ENCODE measurements around the gene PNMA6F. TPM values are rescaled to one million over a fixed set of nuclear protein-coding genes. Genes with fewer than 3 reads are reported as not detected.
A peak's percentile ranks its signal among the peaks of the same experiment; 100 is the strongest.

PNMA6F gene
- polyA plus RNA-seq (2013, experiment 1 of 2): 0.01 TPM
- 0.01 TPM for polyA plus RNA-seq (2013, experiment 2 of 2)

GRCh38 chrX:153321381-153322124 lies at the start of gene PNMA6F:
Gene PNMA6F (minus strand): TSS chrX:153321767. CDS start chrX:153320674, 1,093 bp downstream.
- no peak within 1 kb of the TSS for H2BK120ac ChIP-seq (ENCODE audit: low read depth, low read length)
- H3K18ac ChIP-seq (ENCODE audit: low read length): no peak within 1 kb of the TSS
- no peak within 1 kb of the TSS for H2AK5ac ChIP-seq (ENCODE audit: low read length)
- no peaks in the 10 kb centered on the region for H3K4me1 ChIP-seq (ENCODE audit: control insufficient read depth, low read depth, low read length)
- no peak within 1 kb of the TSS for H3K4ac ChIP-seq (ENCODE audit: low read depth, low read length)
- H2BK15ac ChIP-seq (replicated peaks; ENCODE audit: low read depth): no peak within 1 kb of the TSS
- H2BK5ac ChIP-seq (ENCODE audit: low read length): no peak within 1 kb of the TSS
- peak; percentile 23 for DNase-seq
- H3K27ac ChIP-seq (ENCODE audit: low read depth, low read length): no peak within 1 kb of the TSS
- H3K27me3 ChIP-seq (ENCODE audit: insufficient read depth, low read length, poor library complexity): no peaks in the 10 kb centered on the region
- H3K4me2 ChIP-seq (ENCODE audit: low read length): no peak within 1 kb of the TSS
- H3K23ac ChIP-seq (ENCODE audit: low read length): no peak within 1 kb of the TSS
- H3K4me3 ChIP-seq (ENCODE audit: low read length): no peak within 1 kb of the TSS
- H3K56ac ChIP-seq (ENCODE audit: low read length): no peak within 1 kb of the TSS
- H3K79me1 ChIP-seq (ENCODE audit: low read length): no peaks in the 10 kb centered on the region
- H3K79me2 ChIP-seq (ENCODE audit: control insufficient read depth, insufficient read depth, low read length): no peaks in the 10 kb centered on the region
- no peaks in the 10 kb centered on the region for H3K36me3 ChIP-seq (ENCODE audit: control insufficient read depth, insufficient read depth, low read length)
- H4K5ac ChIP-seq (ENCODE audit: low read length): no peak within 1 kb of the TSS
- H4K8ac ChIP-seq (ENCODE audit: low read depth, low read length): no peak within 1 kb of the TSS
- WGBS (ENCODE audit: extremely low coverage, insufficient coverage, low lambda C conversion rate): no CpG with 5 or more reads among the region's 36 CpGs
- H3K9ac ChIP-seq (ENCODE audit: low read length): no peak within 1 kb of the TSS

- no peaks in the 10 kb centered on the region for H3K79me2 ChIP-seq (ENCODE audit: control insufficient read depth, insufficient read depth, low read length)
- no CpG with 5 or more reads among the region's 3 CpGs for WGBS (ENCODE audit: extremely low coverage, insufficient coverage, low lambda C conversion rate)
These were observed 49.7 kb upstream of the PNMA6F start for GRCh38 chrX:153371256-153371655.

GRCh38 chrX:153370293-153371055 lies 48.9 kb upstream of the PNMA6F start:
- H2BK15ac ChIP-seq (replicated peaks; ENCODE audit: low read depth): no peak overlapping the region
- H3K4ac ChIP-seq (ENCODE audit: low read depth, low read length): no peak overlapping the region
- WGBS (ENCODE audit: extremely low coverage, insufficient coverage, low lambda C conversion rate): no CpG with 5 or more reads among the region's 8 CpGs
- H3K4me3 ChIP-seq (ENCODE audit: low read length): no peak overlapping the region
- no peak overlapping the region for H4K8ac ChIP-seq (ENCODE audit: low read depth, low read length)
- no peak for DNase-seq
- no peak overlapping the region for H2BK120ac ChIP-seq (ENCODE audit: low read depth, low read length)
- H3K36me3 ChIP-seq (ENCODE audit: control insufficient read depth, insufficient read depth, low read length): no peaks in the 10 kb centered on the region
- H3K9ac ChIP-seq (ENCODE audit: low read length): no peak overlapping the region
- H2AK5ac ChIP-seq (ENCODE audit: low read length): no peak overlapping the region
- H4K5ac ChIP-seq (ENCODE audit: low read length): no peak overlapping the region
- H3K79me2 ChIP-seq (ENCODE audit: control insufficient read depth, insufficient read depth, low read length): no peaks in the 10 kb centered on the region
- H3K27me3 ChIP-seq (ENCODE audit: insufficient read depth, low read length, poor library complexity): no peaks in the 10 kb centered on the region
- H3K23ac ChIP-seq (ENCODE audit: low read length): no peak overlapping the region
- no peak overlapping the region for H2BK5ac ChIP-seq (ENCODE audit: low read length)
- no peak overlapping the region for H3K18ac ChIP-seq (ENCODE audit: low read length)
- H3K56ac ChIP-seq (ENCODE audit: low read length): no peak overlapping the region
- H3K79me1 ChIP-seq (ENCODE audit: low read length): no peaks in the 10 kb centered on the region
- no peak overlapping the region for H3K27ac ChIP-seq (ENCODE audit: low read depth, low read length)
- no peak overlapping the region for H3K4me2 ChIP-seq (ENCODE audit: low read length)
- H3K4me1 ChIP-seq (ENCODE audit: control insufficient read depth, low read depth, low read length): no peaks in the 10 kb centered on the region

More at GRCh38 chrX:153371256-153371655, 49.7 kb upstream of the PNMA6F start:
- Histone ChIP-seq H3K36me3 (ENCODE audit: control insufficient read depth, insufficient read depth, low read length) (no peaks in the 10 kb centered on the region), H3K4me1 (ENCODE audit: control insufficient read depth, low read depth, low read length) (no peaks in the 10 kb centered on the region), H2BK5ac (ENCODE audit: low read length) (no peak overlapping the region), H3K9ac (ENCODE audit: low read length) (no peak overlapping the region), H3K4me3 (ENCODE audit: low read length) (no peak overlapping the region), H3K18ac (ENCODE audit: low read length) (no peak overlapping the region), H3K23ac (ENCODE audit: low read length) (no peak overlapping the region), H3K27ac (ENCODE audit: low read depth, low read length) (no peak overlapping the region), H3K56ac (ENCODE audit: low read length) (no peak overlapping the region), H4K8ac (ENCODE audit: low read depth, low read length) (no peak overlapping the region), H3K4ac (ENCODE audit: low read depth, low read length) (no peak overlapping the region), H2BK120ac (ENCODE audit: low read depth, low read length) (no peak overlapping the region), H2AK5ac (ENCODE audit: low read length) (no peak overlapping the region), H3K4me2 (ENCODE audit: low read length) (no peak overlapping the region), H3K27me3 (ENCODE audit: insufficient read depth, low read length, poor library complexity) (no peaks in the 10 kb centered on the region), H3K79me1 (ENCODE audit: low read length) (no peaks in the 10 kb centered on the region), H4K5ac (ENCODE audit: low read length) (no peak overlapping the region), H2BK15ac (replicated peaks; ENCODE audit: low read depth) (no peak overlapping the region)
- no peak for DNase-seq

GRCh38 chrX:153366878-153367538 lies 45.4 kb upstream of the PNMA6F start:
- H3K27me3 ChIP-seq (ENCODE audit: insufficient read depth, low read length, poor library complexity): no peaks in the 10 kb centered on the region
- no peak overlapping the region for H3K4ac ChIP-seq (ENCODE audit: low read depth, low read length)
- no peaks in the 10 kb centered on the region for H3K79me2 ChIP-seq (ENCODE audit: control insufficient read depth, insufficient read depth, low read length)
- no peak overlapping the region for H2AK5ac ChIP-seq (ENCODE audit: low read length)
- no peak for DNase-seq
- H3K36me3 ChIP-seq (ENCODE audit: control insufficient read depth, insufficient read depth, low read length): no peaks in the 10 kb centered on the region
- H3K18ac ChIP-seq (ENCODE audit: low read length): no peak overlapping the region
- H2BK5ac ChIP-seq (ENCODE audit: low read length): no peak overlapping the region
- no peak overlapping the region for H3K4me3 ChIP-seq (ENCODE audit: low read length)
- H3K27ac ChIP-seq (ENCODE audit: low read depth, low read length): no peak overlapping the region
- H3K4me1 ChIP-seq (ENCODE audit: control insufficient read depth, low read depth, low read length): no peaks in the 10 kb centered on the region
- H4K5ac ChIP-seq (ENCODE audit: low read length): no peak overlapping the region
- no peak overlapping the region for H3K23ac ChIP-seq (ENCODE audit: low read length)
- H3K79me1 ChIP-seq (ENCODE audit: low read length): no peaks in the 10 kb centered on the region
- H3K4me2 ChIP-seq (ENCODE audit: low read length): no peak overlapping the region
- WGBS (ENCODE audit: extremely low coverage, insufficient coverage, low lambda C conversion rate): no CpG with 5 or more reads among the region's 5 CpGs
- H2BK15ac ChIP-seq (replicated peaks; ENCODE audit: low read depth): no peak overlapping the region
- no peak overlapping the region for H2BK120ac ChIP-seq (ENCODE audit: low read depth, low read length)
- no peak overlapping the region for H3K56ac ChIP-seq (ENCODE audit: low read length)
- no peak overlapping the region for H4K8ac ChIP-seq (ENCODE audit: low read depth, low read length)
- no peak overlapping the region for H3K9ac ChIP-seq (ENCODE audit: low read length)

- Histone ChIP-seq H3K79me1 (ENCODE audit: low read length) (no peaks in the 10 kb centered on the region), H3K79me2 (ENCODE audit: control insufficient read depth, insufficient read depth, low read length) (no peaks in the 10 kb centered on the region), H3K56ac (ENCODE audit: low read length) (no peak overlapping the region), H3K4me2 (ENCODE audit: low read length) (no peak overlapping the region), H4K5ac (ENCODE audit: low read length) (no peak overlapping the region), H3K23ac (ENCODE audit: low read length) (no peak overlapping the region), H2BK120ac (ENCODE audit: low read depth, low read length) (no peak overlapping the region), H3K4ac (ENCODE audit: low read depth, low read length) (no peak overlapping the region), H3K4me1 (ENCODE audit: control insufficient read depth, low read depth, low read length) (no peaks in the 10 kb centered on the region), H3K27me3 (ENCODE audit: insufficient read depth, low read length, poor library complexity) (no peaks in the 10 kb centered on the region), H3K4me3 (ENCODE audit: low read length) (no peak overlapping the region), H2AK5ac (ENCODE audit: low read length) (no peak overlapping the region), H4K8ac (ENCODE audit: low read depth, low read length) (no peak overlapping the region), H3K18ac (ENCODE audit: low read length) (no peak overlapping the region), H3K9ac (ENCODE audit: low read length) (no peak overlapping the region), H2BK15ac (replicated peaks; ENCODE audit: low read depth) (no peak overlapping the region), H3K36me3 (ENCODE audit: control insufficient read depth, insufficient read depth, low read length) (no peaks in the 10 kb centered on the region), H2BK5ac (ENCODE audit: low read length) (no peak overlapping the region), H3K27ac (ENCODE audit: low read depth, low read length) (no peak overlapping the region)
- no CpG with 5 or more reads among the region's 3 CpGs for WGBS (ENCODE audit: extremely low coverage, insufficient coverage, low lambda C conversion rate)
- no peak for DNase-seq
These were observed 44.6 kb upstream of the PNMA6F start for GRCh38 chrX:153366119-153366518.
